Testis (tissue), 2 donors: Measurements from ENCODE around the gene MED26.

Experiments
- POLR2A ChIP-seq: fragments of 450-650 bp; IDR thresholded peaks from one replicate; pipeline ENCODE4 v1.6.1; 2017; ENCODE audit warnings: antibody characterized with exemption, mild to moderate bottlenecking, moderate library complexity
- TF ChIP-seq, protein P1 (sequence below), 3 experiments: fragments of 450-650 bp in 2 of 3; fragments of 200-600 bp in 1 of 3; sonication (generic) in 1 of 3; IDR thresholded peaks; one replicate each; pipeline ENCODE4 v1.5.1; 2016 to 2019; ENCODE audit warnings: antibody characterized with exemption in 3 of 3, mild to moderate bottlenecking in 2 of 3, moderate library complexity in 1 of 3

- no peak for TF ChIP-seq POLR2A
- TF ChIP-seq, protein P1, sequence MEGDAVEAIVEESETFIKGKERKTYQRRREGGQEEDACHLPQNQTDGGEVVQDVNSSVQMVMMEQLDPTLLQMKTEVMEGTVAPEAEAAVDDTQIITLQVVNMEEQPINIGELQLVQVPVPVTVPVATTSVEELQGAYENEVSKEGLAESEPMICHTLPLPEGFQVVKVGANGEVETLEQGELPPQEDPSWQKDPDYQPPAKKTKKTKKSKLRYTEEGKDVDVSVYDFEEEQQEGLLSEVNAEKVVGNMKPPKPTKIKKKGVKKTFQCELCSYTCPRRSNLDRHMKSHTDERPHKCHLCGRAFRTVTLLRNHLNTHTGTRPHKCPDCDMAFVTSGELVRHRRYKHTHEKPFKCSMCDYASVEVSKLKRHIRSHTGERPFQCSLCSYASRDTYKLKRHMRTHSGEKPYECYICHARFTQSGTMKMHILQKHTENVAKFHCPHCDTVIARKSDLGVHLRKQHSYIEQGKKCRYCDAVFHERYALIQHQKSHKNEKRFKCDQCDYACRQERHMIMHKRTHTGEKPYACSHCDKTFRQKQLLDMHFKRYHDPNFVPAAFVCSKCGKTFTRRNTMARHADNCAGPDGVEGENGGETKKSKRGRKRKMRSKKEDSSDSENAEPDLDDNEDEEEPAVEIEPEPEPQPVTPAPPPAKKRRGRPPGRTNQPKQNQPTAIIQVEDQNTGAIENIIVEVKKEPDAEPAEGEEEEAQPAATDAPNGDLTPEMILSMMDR (IDR thresholded peaks at IDR 0.05): no peak
These were observed 43.5 kb downstream of the MED26 start for GRCh38 chr19:16584248-16585093.
